Right lobe of liver (tissue), 6 donors: Measurements from ENCODE around the gene TUBAL3. TPM values are rescaled to one million over a fixed set of nuclear protein-coding genes. Genes with fewer than 3 reads are reported as not detected.

ENCODE experiments used
- ATAC-seq, 4 donors: fragments of 200-7000 bp; cut with Tn5 transposase; one replicate each; pipeline ENCODE4 v1.9.1; 2020; ENCODE audit warnings: mild to moderate bottlenecking in 4 of 4, moderate library complexity in 4 of 4
- DNase-seq, 3 donors: peaks; one replicate each; pipeline ENCODE4 v3.0.0-alpha.2; 2020
- H3K27ac ChIP-seq, 3 donors: fragments of 200-600 bp; one replicate each; pipeline ENCODE4 v1.8.0; 2022
- H3K27me3 ChIP-seq, 2 donors: fragments of 200-600 bp; one replicate each; pipeline ENCODE4 v1.8.0; 2022
- H3K36me3 ChIP-seq, 4 donors: fragments of 200-600 bp; sonication (generic) in 1 of 4; one replicate each; pipeline versions ENCODE4 v1.5.1 to v1.8.0; 2017 to 2022; ENCODE audit warnings: control low read depth in 1 of 4
- H3K4me1 ChIP-seq, 4 donors: fragments of 200-600 bp; sonication (generic) in 1 of 4; one replicate each; pipeline versions ENCODE4 v1.5.1 to v1.8.0; 2017 to 2022; ENCODE audit warnings: control low read depth in 1 of 4
- H3K4me3 ChIP-seq, 3 donors: fragments of 200-600 bp; one replicate each; pipeline ENCODE4 v1.8.0; 2022
- H3K9me3 ChIP-seq, 4 donors: fragments of 200-600 bp; sonication (generic) in 1 of 4; one replicate each; pipeline versions ENCODE4 v1.5.1 to v1.8.0; 2017 to 2022; ENCODE audit warnings: control low read depth in 1 of 4
- POLR2A ChIP-seq: fragments of 450-650 bp; IDR thresholded peaks from one replicate; pipeline ENCODE4 v1.6.1; 2017; ENCODE audit warnings: antibody characterized with exemption, mild to moderate bottlenecking
- WGBS: methylation state at CpG from one replicate; pipeline ENCODE4 v1.1.6; 2018; ENCODE audit warnings: low coverage, low lambda C conversion rate; ENCODE audit not compliant: insufficient coverage; ENCODE audit errors: missing lambda C conversion rate; 5-methylcytosine and 5-hydroxymethylcytosine counted together
- intact Hi-C, 2 donors: fragments of 100-400 bp; cut with DNase I; formaldehyde crosslinking; loops; one replicate each; pipeline versions ENCODE4 v1.11.2 to v1.14.1; 2022
- long read RNA-seq: library from polyadenylated mRNA; unstranded; transcript quantifications from one replicate; pipeline ENCODE4 v2.0.0, GENCODE V29; 2019
- total RNA-seq, 6 experiments: library from RNA; depleted of rRNA in 2 of 6; stranded (reverse); fragments of >200 nt in 2 of 6; fragmentation: NEBNext Ultra II Directional in 3 of 6; extraction: Animal tissue kit (Norgen Biotek cat#: 25700) in 3 of 6; gene quantifications; one replicate each; pipeline versions ENCODE4 v1.1.0 to v1.2.4, GENCODE V29; 2016 to 2023
- TF ChIP-seq, protein P1 (sequence below), 4 donors: fragments of 200-600 bp in 3 of 4; fragments of 450-650 bp in 1 of 4; IDR thresholded peaks; one replicate each; pipeline versions ENCODE4 v1.5.1 to v1.8.0; 2016 to 2022; ENCODE audit warnings: antibody characterized with exemption in 4 of 4, mild to moderate bottlenecking in 2 of 4
- donor health status: DM: no; HTN: yes; CAD: no.
- donor health status: DM: no; HTN: no; CAD: no.
- donor health status: DM: no; HTN: no; CAD: no.
- donor health status: DM: no; HTN: yes; CAD: no.
- donor health status: DM: no; HTN: yes; CAD: no.

The TUBAL3 gene
- not detected for total RNA-seq
- long read RNA-seq, result 0 reads

DNA sequence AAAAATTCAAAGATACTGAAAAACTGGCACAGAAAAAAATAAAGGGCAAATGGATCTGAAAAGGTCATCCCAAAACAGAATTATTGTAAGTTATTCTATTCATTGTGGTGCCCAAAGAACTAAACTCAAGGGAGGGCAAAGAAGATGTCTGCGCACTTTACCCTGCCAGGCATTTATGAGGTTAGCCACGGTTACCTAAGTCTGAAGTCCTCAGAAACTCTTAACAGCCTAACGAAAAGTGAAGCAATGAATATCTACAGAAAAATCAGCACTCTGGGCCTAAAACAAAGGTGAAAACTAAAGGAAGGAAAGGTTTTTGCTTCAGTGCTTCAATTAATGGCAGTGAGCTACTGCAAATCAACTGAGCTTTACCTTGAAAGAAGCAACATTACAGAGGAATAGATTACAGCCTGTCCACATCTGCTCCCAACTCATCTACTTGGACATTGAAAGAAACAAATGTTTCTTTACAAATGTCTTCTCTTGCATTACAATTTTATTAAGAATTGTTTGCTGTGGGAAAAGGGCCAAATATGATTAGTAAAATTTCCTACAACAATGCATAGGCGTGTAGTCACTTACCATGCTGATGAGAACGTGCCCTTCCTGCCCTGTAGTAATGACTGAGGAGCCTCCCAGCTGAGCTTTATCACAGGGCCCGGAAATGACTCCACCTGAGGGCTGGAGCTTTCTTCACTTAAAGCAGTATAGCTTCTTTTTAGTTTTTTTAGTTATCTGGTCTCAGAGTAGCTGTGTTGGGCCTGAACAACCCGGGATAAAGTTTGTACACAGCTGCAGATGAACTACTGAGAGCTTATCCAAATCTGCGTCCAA, at the start of gene TUBAL3:
TSS of gene TUBAL3 (minus strand) at position 621 of the 834 bp plus-strand sequence. CDS start at position 585, 36 bp downstream.
- Histone ChIP-seq H3K27ac (no peak within 1 kb of the TSS), H3K9me3 (no peaks in the 10 kb centered on the region), H3K4me3 (no peak within 1 kb of the TSS), H3K4me1 (no peaks in the 10 kb centered on the region), H3K36me3 (no peaks in the 10 kb centered on the region), H3K27me3 (no peaks in the 10 kb centered on the region)
- peak; percentile 35 to 67 (median 53) for ATAC-seq
- 72% methylated on average over 8 of the region's 8 CpGs for WGBS
- TF ChIP-seq, protein P1, sequence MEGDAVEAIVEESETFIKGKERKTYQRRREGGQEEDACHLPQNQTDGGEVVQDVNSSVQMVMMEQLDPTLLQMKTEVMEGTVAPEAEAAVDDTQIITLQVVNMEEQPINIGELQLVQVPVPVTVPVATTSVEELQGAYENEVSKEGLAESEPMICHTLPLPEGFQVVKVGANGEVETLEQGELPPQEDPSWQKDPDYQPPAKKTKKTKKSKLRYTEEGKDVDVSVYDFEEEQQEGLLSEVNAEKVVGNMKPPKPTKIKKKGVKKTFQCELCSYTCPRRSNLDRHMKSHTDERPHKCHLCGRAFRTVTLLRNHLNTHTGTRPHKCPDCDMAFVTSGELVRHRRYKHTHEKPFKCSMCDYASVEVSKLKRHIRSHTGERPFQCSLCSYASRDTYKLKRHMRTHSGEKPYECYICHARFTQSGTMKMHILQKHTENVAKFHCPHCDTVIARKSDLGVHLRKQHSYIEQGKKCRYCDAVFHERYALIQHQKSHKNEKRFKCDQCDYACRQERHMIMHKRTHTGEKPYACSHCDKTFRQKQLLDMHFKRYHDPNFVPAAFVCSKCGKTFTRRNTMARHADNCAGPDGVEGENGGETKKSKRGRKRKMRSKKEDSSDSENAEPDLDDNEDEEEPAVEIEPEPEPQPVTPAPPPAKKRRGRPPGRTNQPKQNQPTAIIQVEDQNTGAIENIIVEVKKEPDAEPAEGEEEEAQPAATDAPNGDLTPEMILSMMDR (IDR thresholded peaks at IDR 0.05), result no peak
- TF ChIP-seq POLR2A, result no peak
- intact Hi-C loops, result no loop called here
- no peak for DNase-seq

DNA sequence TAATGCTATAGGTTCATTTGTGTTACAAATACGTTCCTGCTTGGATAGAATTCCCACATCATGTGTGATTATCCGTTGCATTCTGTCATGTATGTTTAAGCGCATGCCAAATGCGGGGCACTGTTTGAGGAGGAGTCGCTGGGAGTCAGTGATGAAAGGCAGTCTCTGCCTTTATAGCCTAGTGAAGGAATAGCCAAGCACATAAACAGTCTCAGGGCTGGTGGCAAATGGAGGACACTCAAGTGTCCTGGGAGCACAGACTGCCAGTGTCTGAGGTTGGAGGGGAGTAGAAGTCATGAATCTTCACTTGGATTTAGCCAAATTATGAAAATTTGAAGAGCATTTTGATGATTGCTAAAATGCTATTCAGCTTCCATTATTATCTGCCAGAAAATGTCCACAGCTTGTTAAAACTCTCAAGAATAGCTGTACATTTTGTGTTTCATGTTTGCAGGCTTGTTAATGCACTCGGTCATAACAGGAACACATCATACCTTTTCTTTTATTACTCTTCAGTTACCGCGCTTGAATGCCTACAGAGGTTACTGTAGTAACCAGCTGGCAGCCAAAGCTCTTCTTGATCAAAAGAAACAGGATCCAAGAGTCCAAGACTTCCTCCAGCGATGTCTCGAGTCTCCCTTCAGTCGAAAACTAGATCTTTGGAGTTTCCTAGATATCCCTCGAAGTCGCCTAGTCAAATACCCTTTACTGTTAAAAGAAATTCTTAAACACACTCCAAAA, 49.3 kb upstream of the TUBAL3 start:
- peaks cover 0 to 73% (median 41%) of the 10 kb centered on the region in 4 donors for H3K36me3 ChIP-seq
- peaks cover 0 to 18% (median 0%) of the 10 kb centered on the region in 4 donors for H3K4me1 ChIP-seq
- DNase-seq, result no peak
- 90% methylated on average over 13 of the region's 13 CpGs for WGBS
- H3K4me3 ChIP-seq, result no peak overlapping the region
- H3K9me3 ChIP-seq, result no peaks in the 10 kb centered on the region
- TF ChIP-seq POLR2A, result no peak
- TF ChIP-seq, protein P1 (IDR thresholded peaks at IDR 0.05), result no peak
- no peak overlapping the region for H3K27ac ChIP-seq
- H3K27me3 ChIP-seq, result no peaks in the 10 kb centered on the region
- intact Hi-C loops, result loop anchor here in 1 of 2 donors (10.0 kb wide), 1 partner anchor 151 kb away; no protein-coding TSS in a partner anchor
- no peak for ATAC-seq

DNA sequence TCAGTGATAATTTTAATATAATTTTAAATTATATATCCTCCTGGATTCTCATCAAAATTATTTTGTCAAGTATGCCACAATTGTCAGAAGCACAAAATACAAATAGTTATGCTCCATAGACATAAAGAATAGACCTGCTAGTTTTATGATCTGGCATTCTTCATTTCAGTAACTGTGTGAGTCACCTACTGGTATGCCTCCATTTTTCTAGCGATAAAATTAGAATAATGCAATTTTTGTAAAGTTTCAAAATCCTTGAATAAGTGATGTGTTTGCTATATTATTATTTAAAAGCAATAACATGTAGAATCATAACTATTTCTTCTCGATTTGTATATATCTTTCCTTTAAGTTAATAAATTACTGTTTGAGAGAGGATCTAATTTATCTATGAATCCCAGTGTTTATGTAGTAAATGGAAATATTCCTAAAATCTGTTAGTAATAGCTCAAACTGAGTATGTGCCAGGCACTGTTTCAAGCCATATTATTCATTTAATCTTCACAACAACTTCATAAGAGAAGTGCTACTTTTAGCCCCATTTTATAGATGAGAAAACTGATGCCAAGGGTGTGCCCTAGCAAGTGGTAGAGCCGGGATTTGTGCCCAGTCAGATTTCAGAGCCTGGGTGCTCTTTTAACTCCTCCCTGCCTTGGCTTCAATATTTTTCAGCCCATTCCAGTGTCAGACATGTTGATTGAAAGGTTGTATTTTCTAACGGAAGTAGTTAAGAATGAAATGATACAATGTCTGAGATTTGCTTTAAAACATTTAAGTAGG, 46.2 kb upstream of the TUBAL3 start:
- 77% methylated on average over 4 of the region's 4 CpGs for whole genome bisulfite sequencing
- H3K36me3 ChIP-seq, result peaks cover 0 to 44% (median 26%) of the 10 kb centered on the region in 4 donors
- intact Hi-C loops, result loop anchor here in 1 of 2 donors (10.0 kb wide), 1 partner anchor 154 kb away; no protein-coding TSS in a partner anchor
- no peaks in the 10 kb centered on the region for H3K27me3 ChIP-seq
- DNase-seq, result no peak
- no peak for ATAC-seq
- H3K27ac ChIP-seq, result no peak overlapping the region
- peaks cover 0 to 14% (median 4%) of the 10 kb centered on the region in 4 donors for H3K4me1 ChIP-seq
- H3K9me3 ChIP-seq, result no peaks in the 10 kb centered on the region
- H3K4me3 ChIP-seq, result no peak overlapping the region
- no peak for TF ChIP-seq POLR2A
- TF ChIP-seq, protein P1 (IDR thresholded peaks at IDR 0.05), result no peak

DNA sequence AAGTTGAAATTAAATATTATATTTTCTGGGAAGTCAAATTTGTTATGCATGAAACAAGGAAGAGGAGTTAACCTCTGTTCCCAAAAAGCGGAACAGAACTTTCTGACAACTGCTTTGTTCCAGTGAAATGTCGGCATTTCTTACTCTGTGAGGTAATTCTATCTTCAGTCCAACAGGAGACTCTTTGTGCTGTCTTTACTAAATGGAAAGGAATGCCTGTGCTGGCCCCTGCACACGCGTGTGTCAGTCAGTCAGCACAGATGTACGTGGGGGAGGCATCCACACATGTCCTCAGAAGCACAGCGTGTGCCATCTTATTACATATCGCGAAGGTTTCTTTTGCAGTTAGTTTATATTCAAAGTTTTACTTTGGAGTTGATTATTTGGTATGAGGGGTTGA, 45.2 kb upstream of the TUBAL3 start:
- Histone ChIP-seq H3K4me1 (peaks cover 0 to 15% (median 5%) of the 10 kb centered on the region in 4 donors), H3K27ac (peak overlapping the region; percentile 68 to 82 (median 82)), H3K27me3 (no peaks in the 10 kb centered on the region), H3K36me3 (peaks cover 0 to 35% (median 22%) of the 10 kb centered on the region in 4 donors), H3K4me3 (peak overlapping the region; percentile 8 to 64 (median 61)), H3K9me3 (no peaks in the 10 kb centered on the region)
- ATAC-seq (peak in 3 of 4 donors; percentile 4 to 33 (median 7)), DNase-seq (no peak)
- intact Hi-C loops, result loop anchor here in 1 of 2 donors (10.0 kb wide), 2 partner anchors 155 to 175 kb away; no protein-coding TSS in a partner anchor
- no peak for TF ChIP-seq POLR2A
- TF ChIP-seq, protein P1 (IDR thresholded peaks at IDR 0.05), result peak in 1 of 4 donors; percentile 3
- WGBS, result 14% methylated on average over 8 of the region's 8 CpGs
